Body of pancreas (tissue), 4 donors: ENCODE data around the gene MAGEB10. TPM values are rescaled to one million over a fixed set of nuclear protein-coding genes. Genes with fewer than 3 reads are reported as not detected.

Experiments used
- ATAC-seq: fragments of 150-250 bp; one replicate; pipeline ENCODE4 v1.9.1; 2016
- DNase-seq, 4 donors: peaks; one replicate each; pipeline ENCODE4 v3.0.0-alpha.2; 2019
- H3K27ac ChIP-seq, 4 donors: fragments of 200-600 bp; sonication (generic); 1 replicate in 3 of 4; 2 replicates in 1 of 4; pipeline versions ENCODE4 v1.5.1 to v1.6.1; 2016 to 2019; ENCODE audit warnings: mild to moderate bottlenecking in 1 of 4, mixed read lengths in 1 of 4, moderate library complexity in 1 of 4
- H3K27me3 ChIP-seq, 2 donors: fragments of 200-600 bp; sonication (generic); one replicate each; pipeline ENCODE4 v1.6.0; 2016; ENCODE audit warnings: mild to moderate bottlenecking in 1 of 2
- H3K36me3 ChIP-seq, 2 donors: fragments of 200-600 bp; sonication (generic); replicated peaks in 1 of 2; 2 replicates each; pipeline ENCODE4 v1.5.1; 2016; ENCODE audit warnings: low read depth in 2 of 2; ENCODE audit not compliant: insufficient read depth in 1 of 2
- H3K4me1 ChIP-seq: fragments of 200-600 bp; sonication (generic); one replicate; pipeline ENCODE4 v1.6.0; 2016
- H3K4me3 ChIP-seq, 2 donors: fragments of 200-600 bp; sonication (generic); 1 replicate in 1 of 2; 2 replicates in 1 of 2; pipeline ENCODE4 v1.5.1; 2016 to 2019
- H3K9me3 ChIP-seq, 3 donors: fragments of 200-600 bp; sonication (generic); 1 replicate in 2 of 3; 2 replicates in 1 of 3; pipeline ENCODE4 v1.5.1; 2016
- POLR2A ChIP-seq, 3 donors: fragments of 450-650 bp; IDR thresholded peaks; one replicate each; pipeline ENCODE4 v1.6.1; 2016; ENCODE audit warnings: antibody characterized with exemption in 3 of 3, mild to moderate bottlenecking in 2 of 3
- WGBS, 2 donors: methylation state at CpG; one replicate each; pipeline ENCODE4 v1.1.5; 2017; 5-methylcytosine and 5-hydroxymethylcytosine counted together
- intact Hi-C: fragments of 100-400 bp; cut with DNase I; formaldehyde crosslinking; loops from one replicate; pipeline ENCODE4 v1.15.1; 2023
- total RNA-seq, 2 donors: library from RNA; depleted of rRNA; stranded (reverse); fragments of >200 nt; gene quantifications; one replicate each; pipeline ENCODE4 v1.1.0, GENCODE V29; 2016
- TF ChIP-seq, protein P1 (sequence below), 7 experiments: fragments of 450-650 bp in 4 of 7; fragments of 200-600 bp in 3 of 7; sonication (generic) in 3 of 7; IDR thresholded peaks; one replicate each; pipeline ENCODE4 v1.5.1; 2016 to 2019; ENCODE audit warnings: antibody characterized with exemption in 7 of 7

MAGEB10 gene
- total RNA-seq, 2 donors from 2014 or later = not detected

DNA sequence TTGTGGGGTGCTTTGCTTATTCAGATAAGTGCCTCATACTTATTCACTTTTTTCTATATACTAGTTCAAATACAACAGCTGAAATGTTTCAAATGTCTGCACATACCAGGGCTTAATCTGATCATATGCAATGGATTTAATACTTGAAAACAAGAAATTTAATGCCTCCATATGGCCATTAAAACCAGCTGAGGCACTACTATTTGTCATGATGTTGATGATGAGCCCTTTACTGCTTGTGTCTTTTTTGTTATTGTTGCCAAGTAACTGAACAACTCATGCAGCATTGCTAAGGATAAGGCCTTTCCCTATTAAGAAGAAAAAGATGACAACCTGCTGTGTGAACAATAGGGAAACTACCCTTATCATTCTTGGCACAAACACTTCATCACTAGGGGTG, 52.5 kb downstream of the MAGEB10 start:
- intact Hi-C loops = no loop called here

DNA sequence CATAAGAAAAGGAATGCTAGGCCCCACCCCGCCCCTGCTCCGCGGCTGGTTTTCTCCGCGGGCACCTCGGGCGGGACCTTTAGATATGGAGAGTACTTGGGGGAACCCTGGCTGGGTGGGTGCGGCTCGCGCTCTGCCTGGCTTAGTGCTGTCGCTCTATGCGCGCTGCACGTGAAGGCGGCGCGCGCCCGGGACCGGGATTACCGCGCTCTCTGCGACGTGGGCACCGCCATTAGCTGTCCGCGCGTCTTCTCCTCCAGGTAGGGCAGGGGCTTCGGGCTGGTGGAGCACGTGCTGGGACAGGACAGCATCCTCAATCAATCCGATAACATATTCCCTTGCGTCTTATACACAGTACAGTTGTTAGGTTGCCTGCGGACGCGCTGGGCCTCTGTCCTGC, 56.0 kb downstream of the MAGEB10 start:
- Histone ChIP-seq H3K4me1 (no peaks in the 10 kb centered on the region), H3K27me3 (no peaks in the 10 kb centered on the region), H3K36me3 (no peaks in the 10 kb centered on the region), H3K9me3 (no peaks in the 10 kb centered on the region), H3K4me3 (no peak overlapping the region), H3K27ac (no peak overlapping the region)
- DNase-seq (no peak), ATAC-seq (no peak)
- TF ChIP-seq, protein P1, sequence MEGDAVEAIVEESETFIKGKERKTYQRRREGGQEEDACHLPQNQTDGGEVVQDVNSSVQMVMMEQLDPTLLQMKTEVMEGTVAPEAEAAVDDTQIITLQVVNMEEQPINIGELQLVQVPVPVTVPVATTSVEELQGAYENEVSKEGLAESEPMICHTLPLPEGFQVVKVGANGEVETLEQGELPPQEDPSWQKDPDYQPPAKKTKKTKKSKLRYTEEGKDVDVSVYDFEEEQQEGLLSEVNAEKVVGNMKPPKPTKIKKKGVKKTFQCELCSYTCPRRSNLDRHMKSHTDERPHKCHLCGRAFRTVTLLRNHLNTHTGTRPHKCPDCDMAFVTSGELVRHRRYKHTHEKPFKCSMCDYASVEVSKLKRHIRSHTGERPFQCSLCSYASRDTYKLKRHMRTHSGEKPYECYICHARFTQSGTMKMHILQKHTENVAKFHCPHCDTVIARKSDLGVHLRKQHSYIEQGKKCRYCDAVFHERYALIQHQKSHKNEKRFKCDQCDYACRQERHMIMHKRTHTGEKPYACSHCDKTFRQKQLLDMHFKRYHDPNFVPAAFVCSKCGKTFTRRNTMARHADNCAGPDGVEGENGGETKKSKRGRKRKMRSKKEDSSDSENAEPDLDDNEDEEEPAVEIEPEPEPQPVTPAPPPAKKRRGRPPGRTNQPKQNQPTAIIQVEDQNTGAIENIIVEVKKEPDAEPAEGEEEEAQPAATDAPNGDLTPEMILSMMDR (IDR thresholded peaks at IDR 0.05) = no peak
- no peak for TF ChIP-seq POLR2A (IDR thresholded peaks at IDR 0.05)
- intact Hi-C loops = no loop called here
- 15 to 24% methylated on average over 9 to 35 of the region's 35 CpGs for WGBS, 2 donors

More for the DNA sequence above, 52.5 kb downstream of the MAGEB10 start:
- DNase-seq (no peak), ATAC-seq (no peak)
- Histone ChIP-seq H3K9me3 (no peaks in the 10 kb centered on the region), H3K27me3 (no peaks in the 10 kb centered on the region), H3K27ac (no peak overlapping the region), H3K4me3 (no peak overlapping the region), H3K36me3 (no peaks in the 10 kb centered on the region), H3K4me1 (no peaks in the 10 kb centered on the region)
- TF ChIP-seq, protein P1 (IDR thresholded peaks at IDR 0.05) = no peak
- no peak for TF ChIP-seq POLR2A (IDR thresholded peaks at IDR 0.05)

Other genes with a start within 250 kb of the MAGEB10 start
- not detected for gene DCAF8L2, start 217.6 kb upstream of the MAGEB10 start, total RNA-seq
- gene DCAF8L1, start 173.5 kb downstream of the MAGEB10 start, total RNA-seq = not detected